Fibroblast of peridontal ligament (primary cell): ENCODE data around the gene USP53.
A peak's percentile ranks its signal among the peaks of the same experiment; 100 is the strongest.
"Not testable (repeated sequence)": the region's sequence is repeated elsewhere in the genome, so short reads cannot be mapped to it uniquely, and the experiment has no call there.

Source experiments
- DNase-seq: peaks from one replicate; pipeline ENCODE4 v3.0.0-alpha.2; 2010; ENCODE audit errors: extremely low read depth

USP53 gene

DNA sequence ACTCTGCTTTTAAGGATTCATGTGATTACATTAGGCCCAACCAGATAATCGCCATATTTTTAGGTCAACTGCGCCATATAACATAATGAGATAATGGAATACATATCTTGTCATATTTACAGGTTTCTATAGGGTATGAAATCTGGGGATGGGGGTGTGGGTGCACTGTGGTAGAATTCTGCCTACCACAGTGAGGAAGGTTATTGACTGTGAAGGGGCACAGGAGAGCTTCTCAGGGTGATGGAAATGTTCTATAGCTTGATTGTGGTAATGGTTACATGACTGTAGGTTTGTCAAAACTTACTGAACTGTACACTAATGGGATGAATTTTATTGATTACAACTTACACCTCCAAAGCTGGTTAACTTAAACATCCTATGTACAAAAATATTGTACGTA lies 15.9 kb downstream of the USP53 start:
- no peak for DNase-seq

DNA sequence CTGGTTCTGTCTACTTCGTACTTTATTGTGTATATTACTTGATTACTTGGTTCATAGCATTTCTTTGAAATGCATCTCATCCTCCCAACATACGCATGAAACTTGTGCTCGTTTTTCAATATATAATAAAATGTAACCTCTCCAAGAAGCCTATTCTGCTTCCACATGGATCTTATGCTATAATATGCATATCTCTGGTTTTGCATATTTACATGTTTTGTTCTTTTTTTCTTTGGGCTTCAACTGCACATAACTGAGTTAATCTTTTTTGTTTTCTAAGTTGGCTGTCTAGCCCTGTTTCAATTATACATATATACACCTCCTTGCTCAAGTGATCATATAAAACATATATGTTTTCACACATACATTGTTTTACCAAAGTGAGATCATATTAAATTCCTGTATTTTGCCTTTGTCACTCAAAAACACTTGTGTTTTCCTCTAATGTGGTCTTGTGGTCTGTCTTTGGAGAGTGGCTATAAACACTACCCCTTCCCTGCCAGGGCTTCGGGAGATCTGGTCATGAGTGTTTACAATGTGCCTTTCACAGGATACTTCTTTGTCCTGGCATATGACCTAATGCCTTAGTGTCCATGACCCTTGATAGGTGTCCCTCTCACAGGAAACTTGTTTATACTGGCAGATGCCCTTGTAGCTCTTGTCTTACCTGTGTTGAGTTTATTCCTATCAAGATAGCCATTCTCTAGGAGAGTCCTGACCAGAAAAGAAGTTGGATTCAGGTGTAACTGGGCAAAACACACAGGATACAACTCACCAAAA lies 17.6 kb downstream of the USP53 start:
- no peak for DNase-seq

DNA sequence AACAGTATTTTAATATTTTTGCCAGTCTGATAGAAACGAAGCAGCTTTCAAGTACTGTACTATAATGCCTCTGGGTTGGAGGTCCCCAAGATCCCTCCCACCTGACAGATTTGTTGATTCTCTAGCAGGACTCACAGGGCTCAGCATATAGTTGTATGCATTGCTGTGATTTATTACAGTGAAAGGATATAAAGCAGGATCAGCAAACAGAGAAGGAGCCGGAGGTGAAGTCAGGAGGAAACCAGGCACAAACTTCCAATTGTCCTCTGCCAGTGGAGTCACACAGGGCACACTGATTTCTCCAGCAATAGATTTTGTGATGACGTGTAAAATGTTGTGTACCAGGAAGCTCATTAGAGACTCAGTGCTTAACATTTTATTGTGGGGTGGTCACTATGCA lies 19.0 kb downstream of the USP53 start:
- no peak for DNase-seq

DNA sequence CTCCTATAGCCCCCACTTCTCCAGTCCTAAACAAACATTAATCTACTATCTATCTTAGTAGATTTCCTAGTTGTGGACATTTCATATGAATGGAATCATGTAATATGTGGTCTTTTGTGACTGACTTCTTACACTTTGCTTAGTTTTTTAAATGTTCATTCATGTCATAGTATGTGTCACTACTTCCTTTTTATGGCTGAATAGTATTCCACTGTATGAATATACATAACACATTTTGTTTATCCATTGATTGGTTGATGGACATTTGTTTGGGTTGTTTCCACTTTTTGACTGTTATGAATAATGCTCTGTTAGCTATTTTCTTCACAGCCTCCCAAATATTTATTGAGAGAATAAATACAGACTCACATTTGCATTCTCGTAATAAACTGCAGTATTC lies 19.8 kb downstream of the USP53 start:
- DNase-seq: no peak

DNA sequence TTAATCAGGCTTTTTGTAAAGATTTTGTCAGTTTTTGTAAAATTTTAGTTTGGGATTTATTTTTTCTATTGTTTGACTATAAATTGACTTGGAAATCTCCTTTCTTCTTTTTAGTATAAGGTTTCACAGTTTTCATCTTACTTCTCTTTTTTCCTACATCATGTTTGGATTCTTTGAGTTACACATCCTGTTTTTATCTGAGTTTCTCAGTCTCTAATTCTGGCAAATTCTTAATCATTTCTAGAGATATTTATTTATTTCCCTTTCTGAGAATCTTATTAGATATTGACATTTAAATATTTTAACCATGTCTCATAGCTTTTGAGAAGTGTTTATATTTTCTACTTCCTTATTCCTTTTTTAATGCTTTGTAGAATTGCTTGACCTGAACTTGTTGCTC lies 20.7 kb downstream of the USP53 start:
- no peak for DNase-seq

DNA sequence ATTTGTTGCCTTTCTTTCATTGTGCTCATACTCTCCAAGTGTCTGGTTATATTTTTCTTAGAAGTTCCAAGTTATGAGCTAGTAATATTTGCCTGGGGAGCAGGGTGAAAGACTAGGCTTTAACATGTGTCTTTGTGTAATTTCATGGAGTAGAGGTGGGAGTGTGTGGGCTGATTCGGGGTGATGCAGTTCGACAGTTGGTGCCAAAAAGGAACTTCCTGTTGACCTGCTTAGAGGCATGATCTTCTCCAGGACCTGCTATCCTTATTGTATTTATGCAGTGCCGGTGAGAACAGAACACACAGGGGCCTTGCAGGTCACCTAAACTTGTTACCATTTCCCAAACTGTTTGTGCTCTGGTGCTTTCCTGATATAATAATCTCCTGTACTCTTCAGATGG lies 21.2 kb downstream of the USP53 start:
- no peak for DNase-seq

DNA sequence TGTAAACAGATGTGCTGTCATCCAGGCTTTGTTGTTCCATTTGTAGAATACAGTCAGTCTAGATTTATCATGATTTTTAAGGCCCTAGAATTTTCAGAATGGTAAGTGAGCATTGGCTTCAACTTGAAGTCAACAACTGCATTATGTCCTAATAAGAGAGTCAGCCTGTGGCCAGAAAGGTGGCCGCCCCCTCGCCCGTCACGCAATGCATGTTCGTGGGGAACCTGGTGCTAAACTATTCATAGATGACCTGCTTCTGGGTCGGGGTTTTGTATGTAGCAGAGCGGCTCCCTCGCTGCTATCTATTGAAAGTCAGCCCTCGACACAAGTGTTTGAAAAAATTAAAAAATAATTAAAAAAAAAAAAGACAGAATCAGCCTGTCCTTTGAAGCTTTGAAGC lies 24.7 kb downstream of the USP53 start:
- no peak for DNase-seq

DNA sequence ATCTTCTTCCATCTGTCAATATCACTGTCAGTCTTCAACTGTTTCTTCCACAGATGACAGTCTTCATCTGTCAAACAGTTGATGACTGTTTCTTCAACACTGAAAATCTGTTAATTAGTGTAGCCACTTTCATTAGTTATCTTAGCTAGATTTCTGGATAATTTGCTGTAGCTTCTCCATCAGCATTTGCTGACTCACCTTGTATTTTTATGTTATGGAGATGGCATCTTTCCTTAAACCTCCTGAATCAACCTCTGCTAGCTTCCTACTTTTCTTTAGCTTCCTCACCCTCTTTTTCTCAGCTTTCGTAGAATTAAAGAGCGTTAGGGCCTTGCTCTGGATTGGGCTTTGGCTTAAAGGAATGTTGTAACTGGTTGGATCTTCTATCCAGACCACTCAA lies 25.1 kb downstream of the USP53 start:
- no peak for DNase-seq

DNA sequence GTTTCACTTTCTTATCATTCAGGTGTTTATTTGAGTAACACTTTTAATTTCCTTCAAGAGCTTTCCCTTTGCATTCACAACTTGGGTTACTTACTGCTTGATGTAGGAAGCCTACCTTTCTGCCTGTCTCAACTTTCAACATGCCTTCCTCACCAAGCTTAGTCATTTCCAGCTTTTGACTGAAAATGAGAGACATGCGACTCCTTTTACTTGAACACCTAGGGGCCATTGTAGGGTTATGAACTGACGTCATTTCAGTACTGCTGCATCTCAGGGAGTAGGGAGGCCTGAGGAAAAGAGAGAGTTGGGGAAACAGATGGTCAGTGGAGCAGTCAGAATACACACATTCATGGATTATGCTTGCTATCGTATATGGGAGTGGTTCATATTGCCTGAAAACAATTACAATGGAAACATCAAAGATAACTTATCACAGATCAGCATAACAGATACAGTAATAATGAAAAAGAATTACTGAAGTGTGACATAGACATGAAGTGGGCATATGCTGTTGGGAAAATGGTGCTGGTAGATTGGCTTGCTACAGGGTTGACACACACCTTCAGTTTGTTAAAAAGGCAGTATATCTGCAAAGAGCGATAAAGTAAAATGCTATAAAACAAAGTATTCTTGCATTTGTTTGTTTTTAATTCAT lies 25.7 kb downstream of the USP53 start:
- DNase-seq: no peak

DNA sequence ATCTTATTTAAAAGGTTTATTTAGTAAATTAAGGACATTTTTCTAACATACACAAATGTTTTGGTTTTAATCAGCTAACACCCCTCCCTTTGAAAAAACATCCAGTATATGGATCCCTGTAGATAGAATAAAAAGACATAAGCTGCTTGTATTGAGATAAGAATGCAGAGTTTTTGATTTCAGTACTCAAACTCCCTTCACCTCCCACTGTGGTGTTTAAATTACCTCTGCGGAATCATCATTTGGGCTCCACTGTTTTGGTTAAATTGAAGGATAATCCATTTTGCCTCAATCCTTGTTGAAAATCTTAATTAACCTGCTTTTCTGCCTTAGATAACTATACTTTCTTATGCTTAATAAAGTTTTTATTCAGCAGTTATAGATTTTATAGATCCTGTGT lies 27.6 kb downstream of the USP53 start:
- DNase-seq: no peak

DNA sequence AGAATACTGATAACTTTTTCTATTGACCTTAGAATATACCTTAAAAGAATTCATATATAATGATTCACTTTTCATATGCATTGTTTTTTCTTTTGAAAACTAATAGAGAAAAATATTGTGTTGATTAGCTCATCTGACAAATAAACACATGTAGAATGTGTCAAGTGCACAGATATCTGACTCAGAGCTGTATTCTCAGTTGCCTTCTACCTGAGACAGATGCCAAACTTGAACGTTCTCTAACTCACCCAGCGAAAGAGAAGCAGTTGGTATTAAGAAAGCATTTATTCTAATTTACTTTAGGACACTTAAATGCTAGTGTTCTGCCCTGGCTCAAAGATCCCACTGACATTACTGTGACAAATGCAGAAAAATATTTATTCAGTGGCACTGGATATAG lies 28.1 kb downstream of the USP53 start:
- no peak for DNase-seq

DNA sequence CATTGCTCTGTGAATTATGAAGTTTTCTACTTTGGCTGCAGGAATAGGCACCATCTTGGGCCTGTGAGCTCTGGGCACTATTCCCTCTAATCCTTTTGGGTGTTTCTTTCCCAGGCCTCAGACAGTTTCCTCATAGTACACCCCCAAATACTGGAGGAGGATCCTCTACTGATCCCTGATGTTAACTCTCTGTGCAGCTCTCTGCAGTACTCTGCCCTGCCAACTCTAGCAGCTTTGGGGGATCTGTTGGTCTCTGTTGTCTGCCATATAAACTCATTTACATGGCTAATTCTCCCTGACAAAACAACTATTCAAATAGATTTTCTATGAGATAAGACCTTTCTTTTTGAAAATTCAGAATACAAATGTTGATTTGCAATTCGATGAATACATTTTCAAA lies 29.9 kb downstream of the USP53 start:
- DNase-seq: no peak

DNA sequence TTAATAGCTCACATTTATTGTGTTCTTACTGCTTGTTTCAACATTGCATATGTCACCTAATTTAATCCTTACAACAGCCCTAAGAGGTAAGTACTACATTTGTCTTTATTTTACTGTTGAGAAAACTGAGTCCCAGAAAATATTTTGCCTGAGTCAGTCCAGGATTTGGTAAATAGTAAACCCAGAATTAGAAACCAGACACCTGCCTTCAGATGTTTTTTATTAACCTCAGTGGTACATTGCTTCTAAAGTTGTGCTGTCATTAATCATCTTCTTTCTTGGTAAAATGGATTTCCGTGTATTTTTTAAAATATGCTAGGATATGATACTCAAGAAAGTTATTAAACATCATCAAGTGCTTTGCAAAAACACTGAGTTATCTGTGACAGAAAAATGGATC lies 31.4 kb downstream of the USP53 start:
- DNase-seq: no peak

DNA sequence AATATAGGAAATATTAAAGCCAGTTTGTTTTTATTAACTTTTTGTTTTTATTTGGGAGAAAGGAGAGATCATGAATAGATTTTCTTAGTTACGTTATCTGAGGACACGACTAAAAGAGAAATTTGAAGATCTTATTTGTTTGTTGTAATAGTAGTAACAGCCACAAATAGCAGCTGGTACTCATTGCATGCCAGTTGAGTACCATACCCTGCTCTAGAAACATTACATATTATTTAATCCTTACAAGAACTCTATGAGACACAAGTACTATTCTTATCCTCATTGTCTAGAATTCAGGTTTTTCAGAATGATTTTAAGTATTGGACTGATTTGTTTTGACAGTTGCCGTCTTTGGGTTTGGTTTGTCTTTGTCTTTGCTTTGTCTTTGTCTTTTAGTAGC lies 31.8 kb downstream of the USP53 start:
- DNase-seq: no peak

DNA sequence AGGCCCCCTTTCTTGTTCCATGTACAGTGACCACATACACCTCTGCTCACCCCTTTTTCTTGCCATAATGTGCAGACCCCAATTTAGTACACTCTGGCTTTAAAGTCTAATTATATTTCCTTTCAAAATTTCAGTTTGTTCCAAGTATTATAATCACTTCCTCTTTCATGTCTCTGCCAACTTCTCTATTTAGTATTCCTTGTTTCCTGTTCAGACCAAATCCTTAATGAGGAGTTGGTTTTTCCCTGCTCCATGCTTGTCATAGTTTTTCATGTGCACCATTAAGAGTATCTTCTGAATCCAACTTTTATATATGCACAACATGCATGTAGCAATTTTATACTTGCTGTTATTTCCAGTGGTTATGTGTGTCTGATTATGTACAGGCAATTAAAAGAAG lies 32.3 kb downstream of the USP53 start:
- DNase-seq: no peak

DNA sequence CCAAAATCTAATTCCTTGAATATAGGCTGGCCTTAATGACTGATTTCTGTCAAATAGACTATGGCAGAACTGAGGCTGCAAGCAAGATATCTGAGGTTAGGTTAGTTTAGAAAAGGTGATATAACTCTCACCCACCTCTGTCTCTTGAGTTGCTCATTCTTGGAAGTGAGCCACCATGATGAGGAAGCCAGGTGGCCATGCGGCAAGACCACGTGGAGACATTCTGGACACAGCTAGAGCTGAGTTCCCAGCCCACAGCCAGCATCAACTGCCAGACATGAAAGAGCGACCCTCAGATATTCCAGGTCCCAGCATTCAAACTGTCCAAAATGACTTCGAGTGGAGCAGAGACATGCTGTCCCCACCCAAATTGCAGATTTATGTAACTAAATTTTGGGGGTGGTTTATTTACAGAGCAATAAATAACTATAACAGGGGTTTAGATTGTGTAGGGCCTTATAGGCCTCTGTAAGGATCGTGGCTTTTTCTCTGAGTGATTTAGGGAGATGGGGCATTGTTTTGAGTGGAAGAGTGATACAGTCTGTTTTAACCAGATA lies 33.7 kb downstream of the USP53 start:
- DNase-seq: no peak

DNA sequence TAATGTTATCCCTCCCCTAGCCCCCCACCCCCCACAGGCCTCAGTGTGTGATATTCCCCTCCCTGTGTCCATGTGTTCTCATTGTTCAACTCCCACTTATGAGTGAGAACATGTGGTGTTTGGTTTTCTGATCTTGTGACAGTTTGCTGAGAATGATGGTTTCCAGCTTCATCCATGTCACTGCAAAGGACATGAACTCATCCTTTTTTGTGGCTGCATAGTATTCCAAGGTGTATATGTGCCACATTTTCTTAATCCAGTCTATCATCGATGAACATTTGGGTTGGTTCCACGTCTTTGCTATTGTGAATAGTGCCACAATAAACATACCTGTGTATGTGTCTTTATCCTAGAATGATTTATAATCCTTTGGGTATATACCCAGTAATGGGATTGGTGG lies 38.5 kb downstream of the USP53 start:
- DNase-seq: not testable (repeated sequence)

DNA sequence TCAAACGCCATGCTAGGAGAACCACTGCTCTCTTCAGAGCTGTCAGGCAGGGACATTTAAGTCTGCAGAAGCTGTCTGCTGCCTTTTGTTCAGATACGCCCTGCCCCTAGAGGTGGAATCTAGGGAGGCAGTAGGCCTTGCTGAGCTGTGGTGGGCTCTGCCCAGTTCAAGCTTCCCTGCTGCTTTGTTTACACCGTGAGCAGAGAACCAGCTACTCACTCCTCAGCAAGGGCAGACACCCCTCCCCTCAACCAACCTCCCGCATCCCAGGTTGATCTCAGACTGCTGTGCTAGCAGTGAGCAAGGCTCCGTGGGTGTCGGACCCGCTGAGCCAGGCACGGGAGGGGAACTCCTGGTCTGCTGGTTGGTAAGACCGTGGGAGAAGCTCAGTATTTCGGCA lies 42.7 kb downstream of the USP53 start:
- not testable (repeated sequence) for DNase-seq

DNA sequence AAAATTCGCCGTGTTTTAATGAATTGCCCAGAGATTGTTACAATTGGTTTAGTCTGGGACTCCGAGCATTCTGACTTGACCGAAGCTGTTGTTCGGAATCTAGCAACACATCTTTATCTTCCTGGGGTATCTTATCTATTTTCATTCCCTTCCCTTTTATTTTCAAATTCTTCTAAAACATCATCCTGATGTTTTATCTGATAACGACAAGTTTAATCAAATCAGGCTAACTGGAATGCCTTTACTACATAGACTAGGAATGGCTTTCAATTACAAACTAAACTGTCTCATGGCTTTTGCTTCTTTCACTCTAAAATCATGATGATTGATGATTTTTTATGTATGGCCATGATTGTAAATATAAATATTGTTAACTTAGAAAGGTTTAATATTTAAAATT lies 48.0 kb downstream of the USP53 start:
- no peak for DNase-seq

DNA sequence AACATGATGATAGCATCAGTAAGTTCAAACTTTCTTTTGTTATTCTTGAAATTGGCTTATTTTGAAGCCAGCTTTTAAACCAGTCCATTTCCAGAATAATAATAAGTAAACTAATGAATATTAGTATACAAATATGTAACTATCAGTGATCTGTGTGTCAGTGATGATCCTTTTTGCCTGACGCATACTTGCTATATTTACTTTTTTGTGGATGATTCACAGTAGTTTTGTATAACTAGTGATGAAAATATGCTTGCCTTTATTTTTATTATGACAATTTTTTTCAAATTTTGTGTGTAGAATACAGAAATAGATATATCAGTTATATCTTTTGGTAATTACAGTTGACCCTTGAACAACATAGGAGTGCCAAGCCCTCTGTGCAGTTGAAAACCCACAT lies 49.5 kb downstream of the USP53 start:
- no peak for DNase-seq

DNA sequence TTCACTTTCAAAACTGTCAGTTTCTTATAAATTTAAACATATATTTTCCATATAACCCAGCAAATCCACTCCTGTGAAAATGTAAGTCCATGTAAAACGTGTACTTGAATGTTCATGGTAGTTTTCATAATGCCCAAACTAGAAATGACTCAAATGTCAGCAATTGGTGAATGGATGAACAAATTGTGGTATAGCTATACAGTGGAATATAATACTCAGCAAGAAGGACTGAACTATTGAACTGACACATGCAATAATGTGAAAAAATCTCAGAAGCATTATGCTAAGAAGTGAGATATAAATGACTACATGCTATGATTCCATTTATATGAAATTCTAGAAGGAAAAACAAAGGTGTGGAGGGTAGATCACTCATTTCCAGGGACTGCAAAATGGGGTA lies 52.2 kb downstream of the USP53 start:
- no peak for DNase-seq

DNA sequence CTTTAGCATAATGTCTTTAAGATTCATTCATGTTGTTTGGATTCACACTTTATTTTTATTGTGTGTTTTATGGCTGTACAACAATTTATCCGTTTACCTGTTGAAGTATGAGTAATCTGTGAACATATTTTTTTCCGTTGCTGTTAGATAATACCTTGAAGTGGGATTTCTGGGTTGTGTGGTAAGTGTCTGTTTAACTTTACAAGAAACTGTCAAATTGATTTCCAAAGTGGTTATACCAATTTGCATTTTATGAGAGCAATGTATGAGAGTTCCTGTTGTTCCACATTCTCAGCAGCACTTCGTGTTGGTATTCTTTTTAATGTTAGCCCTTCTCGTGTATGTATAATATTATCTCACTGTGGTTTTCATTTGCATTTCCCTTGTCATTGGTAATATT lies 53.6 kb downstream of the USP53 start:
- no peak for DNase-seq

DNA sequence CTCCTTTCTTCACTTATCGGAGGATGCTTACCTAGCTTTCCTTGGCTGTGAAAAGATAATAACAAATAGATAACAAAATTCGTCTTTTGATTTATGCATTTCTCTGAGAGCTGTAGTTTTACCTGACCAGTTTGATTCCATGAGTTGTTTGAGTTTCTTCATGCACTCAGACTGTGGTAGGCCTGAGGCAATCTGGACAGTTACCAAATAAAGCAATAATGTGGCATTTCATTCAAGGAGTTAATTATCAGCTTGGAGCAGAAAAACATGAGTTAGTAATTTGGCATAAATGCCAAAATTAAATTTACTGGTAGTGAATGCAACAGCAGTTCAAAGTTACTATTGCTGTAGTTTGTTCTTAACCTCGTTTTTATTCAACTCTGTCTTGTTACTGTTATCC lies 56.0 kb downstream of the USP53 start:
- DNase-seq: peak; percentile 21
